Coronary artery (tissue), 2 donors: Measurements from ENCODE around the gene SPP1.

Experiments used
- DNase-seq: peaks from one replicate; pipeline ENCODE4 v3.0.0-alpha.2; 2017; ENCODE audit warnings: low spot score
- H3K27ac ChIP-seq, 2 donors: fragments of 200-600 bp; sonication (generic); one replicate each; pipeline ENCODE4 v1.5.1; 2016 to 2019
- H3K4me3 ChIP-seq: fragments of 200-600 bp; sonication (generic); 2 replicates; pipeline ENCODE4 v1.5.1; 2016; ENCODE audit warnings: mild to moderate bottlenecking, moderate library complexity
- TF ChIP-seq, protein P1 (sequence below): fragments of 200-600 bp; sonication (generic); IDR thresholded peaks from one replicate; pipeline ENCODE4 v1.5.1; 2019; ENCODE audit warnings: antibody characterized with exemption

The SPP1 gene

GRCh38 chr4:87979810-87980209, 4.3 kb downstream of the SPP1 start:
- H3K27ac ChIP-seq = no peak overlapping the region
- DNase-seq = no peak
- TF ChIP-seq, protein P1, sequence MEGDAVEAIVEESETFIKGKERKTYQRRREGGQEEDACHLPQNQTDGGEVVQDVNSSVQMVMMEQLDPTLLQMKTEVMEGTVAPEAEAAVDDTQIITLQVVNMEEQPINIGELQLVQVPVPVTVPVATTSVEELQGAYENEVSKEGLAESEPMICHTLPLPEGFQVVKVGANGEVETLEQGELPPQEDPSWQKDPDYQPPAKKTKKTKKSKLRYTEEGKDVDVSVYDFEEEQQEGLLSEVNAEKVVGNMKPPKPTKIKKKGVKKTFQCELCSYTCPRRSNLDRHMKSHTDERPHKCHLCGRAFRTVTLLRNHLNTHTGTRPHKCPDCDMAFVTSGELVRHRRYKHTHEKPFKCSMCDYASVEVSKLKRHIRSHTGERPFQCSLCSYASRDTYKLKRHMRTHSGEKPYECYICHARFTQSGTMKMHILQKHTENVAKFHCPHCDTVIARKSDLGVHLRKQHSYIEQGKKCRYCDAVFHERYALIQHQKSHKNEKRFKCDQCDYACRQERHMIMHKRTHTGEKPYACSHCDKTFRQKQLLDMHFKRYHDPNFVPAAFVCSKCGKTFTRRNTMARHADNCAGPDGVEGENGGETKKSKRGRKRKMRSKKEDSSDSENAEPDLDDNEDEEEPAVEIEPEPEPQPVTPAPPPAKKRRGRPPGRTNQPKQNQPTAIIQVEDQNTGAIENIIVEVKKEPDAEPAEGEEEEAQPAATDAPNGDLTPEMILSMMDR = no peak
- H3K4me3 ChIP-seq = no peak overlapping the region

DNA sequence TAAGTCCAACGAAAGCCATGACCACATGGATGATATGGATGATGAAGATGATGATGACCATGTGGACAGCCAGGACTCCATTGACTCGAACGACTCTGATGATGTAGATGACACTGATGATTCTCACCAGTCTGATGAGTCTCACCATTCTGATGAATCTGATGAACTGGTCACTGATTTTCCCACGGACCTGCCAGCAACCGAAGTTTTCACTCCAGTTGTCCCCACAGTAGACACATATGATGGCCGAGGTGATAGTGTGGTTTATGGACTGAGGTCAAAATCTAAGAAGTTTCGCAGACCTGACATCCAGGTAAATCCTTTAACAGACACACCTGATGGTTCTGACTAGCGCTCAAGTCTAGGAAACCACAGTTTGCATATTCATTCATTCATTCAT, 6.0 kb downstream of the SPP1 start:
- TF ChIP-seq, protein P1 = no peak
- no peak overlapping the region for H3K4me3 ChIP-seq
- no peak overlapping the region for H3K27ac ChIP-seq
- DNase-seq = no peak

GRCh38 chr4:87982036-87982435, 6.5 kb downstream of the SPP1 start:
- Histone ChIP-seq H3K4me3 (no peak overlapping the region), H3K27ac (no peak overlapping the region)
- no peak for DNase-seq
- TF ChIP-seq, protein P1 = no peak

DNA sequence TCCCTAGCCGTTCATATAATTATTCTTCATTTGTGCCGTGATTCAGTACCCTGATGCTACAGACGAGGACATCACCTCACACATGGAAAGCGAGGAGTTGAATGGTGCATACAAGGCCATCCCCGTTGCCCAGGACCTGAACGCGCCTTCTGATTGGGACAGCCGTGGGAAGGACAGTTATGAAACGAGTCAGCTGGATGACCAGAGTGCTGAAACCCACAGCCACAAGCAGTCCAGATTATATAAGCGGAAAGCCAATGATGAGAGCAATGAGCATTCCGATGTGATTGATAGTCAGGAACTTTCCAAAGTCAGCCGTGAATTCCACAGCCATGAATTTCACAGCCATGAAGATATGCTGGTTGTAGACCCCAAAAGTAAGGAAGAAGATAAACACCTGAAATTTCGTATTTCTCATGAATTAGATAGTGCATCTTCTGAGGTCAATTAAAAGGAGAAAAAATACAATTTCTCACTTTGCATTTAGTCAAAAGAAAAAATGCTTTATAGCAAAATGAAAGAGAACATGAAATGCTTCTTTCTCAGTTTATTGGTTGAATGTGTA, 7.0 kb downstream of the SPP1 start:
- TF ChIP-seq, protein P1 = no peak
- no peak for DNase-seq
- Histone ChIP-seq H3K27ac (no peak overlapping the region), H3K4me3 (no peak overlapping the region)

DNA sequence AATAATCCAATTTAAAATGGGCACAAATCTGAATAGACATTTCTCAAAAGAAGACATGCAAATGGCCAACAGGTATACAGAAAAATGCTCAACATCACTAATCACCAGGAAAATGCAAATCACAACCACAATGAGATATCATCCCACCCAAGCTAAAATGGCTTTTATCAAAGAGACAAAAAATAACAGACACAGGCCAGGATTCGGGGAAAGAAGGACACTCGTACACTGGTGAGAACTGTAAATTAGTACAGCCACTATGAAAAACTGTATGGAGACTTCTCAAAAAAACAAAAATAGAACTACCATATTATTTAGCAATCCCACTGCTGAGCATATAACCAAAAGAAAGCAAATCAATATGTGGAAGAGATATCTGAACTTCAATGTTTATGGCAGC, 8.5 kb downstream of the SPP1 start:
- TF ChIP-seq, protein P1 = no peak
- Histone ChIP-seq H3K27ac (no peak overlapping the region), H3K4me3 (no peak overlapping the region)
- no peak for DNase-seq

- DNase-seq = no peak
- TF ChIP-seq, protein P1 = peak; percentile 28
- no peak overlapping the region for H3K4me3 ChIP-seq
- H3K27ac ChIP-seq = no peak overlapping the region
Observed at GRCh38 chr4:87985097-87985886, 9.8 kb downstream of the SPP1 start.

DNA sequence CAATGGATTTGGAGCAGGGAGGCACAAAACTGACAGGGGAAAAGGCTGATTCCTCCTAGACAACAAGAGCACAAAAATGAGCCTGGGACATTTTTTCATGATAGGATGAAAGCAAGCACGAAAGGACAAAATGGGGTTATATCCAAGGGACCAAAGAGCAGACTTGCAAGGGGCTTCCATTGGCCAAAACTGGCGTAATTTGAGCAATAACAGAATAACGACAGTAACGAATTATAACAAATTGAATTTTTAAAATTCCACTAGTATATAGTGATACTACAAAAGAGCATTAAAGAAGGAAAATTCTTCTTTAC, 10.3 kb downstream of the SPP1 start:
- no peak for DNase-seq
- TF ChIP-seq, protein P1 = no peak
- H3K27ac ChIP-seq = no peak overlapping the region

More for the DNA sequence above, 10.3 kb downstream of the SPP1 start:
- H3K4me3 ChIP-seq = no peak overlapping the region
